VCaP (cell line): ENCODE data around the gene BOK.

ENCODE experiments used
- H3K27ac ChIP-seq: fragments of 450-650 bp; 2 replicates; pipeline ENCODE4 v1.5.1; 2017
- TF ChIP-seq, protein P1 (sequence below): fragments of 450-650 bp; conservative IDR thresholded peaks from 2 replicates; pipeline ENCODE4 v1.5.1; 2017; ENCODE audit warnings: mild to moderate bottlenecking, moderate library complexity

Gene BOK

DNA sequence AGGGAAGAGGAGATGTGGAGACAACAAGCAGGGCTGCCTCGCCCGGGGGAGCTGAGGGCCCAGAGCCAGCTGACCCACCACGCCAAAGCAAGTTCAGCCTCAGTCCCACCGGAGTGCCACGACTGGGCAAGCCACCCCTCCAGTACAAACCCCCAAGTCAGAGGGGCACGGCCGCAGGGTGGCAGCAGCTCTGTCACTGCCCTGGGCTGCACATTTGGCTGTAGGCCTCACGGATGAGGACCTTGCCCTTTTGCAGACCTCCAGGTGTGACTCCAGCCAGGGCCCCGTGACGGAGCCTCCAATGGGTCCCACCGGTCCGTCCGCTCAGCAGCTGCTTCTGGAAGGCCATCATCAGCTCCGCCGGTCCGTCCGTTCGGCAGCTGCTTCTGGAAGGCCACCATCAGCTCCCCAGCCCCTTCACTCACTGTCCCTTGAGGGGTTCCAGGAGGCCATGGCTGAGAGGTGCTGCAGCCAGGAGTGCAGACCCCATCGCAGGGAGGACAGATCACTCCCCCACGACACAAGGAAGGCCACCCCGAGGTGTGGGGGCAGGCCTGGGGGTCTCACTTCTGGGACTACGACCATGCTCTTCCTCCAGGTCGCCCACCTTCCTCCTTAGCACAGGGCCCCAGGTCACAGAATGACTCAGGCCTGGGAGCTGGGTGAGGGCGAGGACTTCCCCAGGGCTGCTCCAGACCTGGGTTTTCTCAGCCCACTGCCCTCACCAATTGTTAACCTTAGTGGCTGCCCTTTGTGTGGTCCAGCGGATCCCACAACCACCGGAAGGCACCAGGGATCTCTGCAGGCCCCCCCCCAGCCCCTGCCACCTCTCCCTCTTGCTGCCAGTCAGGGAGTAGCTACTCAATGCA lies 25.6 kb upstream of the BOK start:
- H3K27ac ChIP-seq, result no peak overlapping the region
- TF ChIP-seq, protein P1, sequence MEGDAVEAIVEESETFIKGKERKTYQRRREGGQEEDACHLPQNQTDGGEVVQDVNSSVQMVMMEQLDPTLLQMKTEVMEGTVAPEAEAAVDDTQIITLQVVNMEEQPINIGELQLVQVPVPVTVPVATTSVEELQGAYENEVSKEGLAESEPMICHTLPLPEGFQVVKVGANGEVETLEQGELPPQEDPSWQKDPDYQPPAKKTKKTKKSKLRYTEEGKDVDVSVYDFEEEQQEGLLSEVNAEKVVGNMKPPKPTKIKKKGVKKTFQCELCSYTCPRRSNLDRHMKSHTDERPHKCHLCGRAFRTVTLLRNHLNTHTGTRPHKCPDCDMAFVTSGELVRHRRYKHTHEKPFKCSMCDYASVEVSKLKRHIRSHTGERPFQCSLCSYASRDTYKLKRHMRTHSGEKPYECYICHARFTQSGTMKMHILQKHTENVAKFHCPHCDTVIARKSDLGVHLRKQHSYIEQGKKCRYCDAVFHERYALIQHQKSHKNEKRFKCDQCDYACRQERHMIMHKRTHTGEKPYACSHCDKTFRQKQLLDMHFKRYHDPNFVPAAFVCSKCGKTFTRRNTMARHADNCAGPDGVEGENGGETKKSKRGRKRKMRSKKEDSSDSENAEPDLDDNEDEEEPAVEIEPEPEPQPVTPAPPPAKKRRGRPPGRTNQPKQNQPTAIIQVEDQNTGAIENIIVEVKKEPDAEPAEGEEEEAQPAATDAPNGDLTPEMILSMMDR, result no peak

GRCh38 chr2:241534293-241534692 lies 24.3 kb upstream of the BOK start:
- TF ChIP-seq, protein P1, result no peak
- no peak overlapping the region for H3K27ac ChIP-seq

GRCh38 chr2:241534701-241535375 lies 23.7 kb upstream of the BOK start:
- TF ChIP-seq, protein P1, result no peak
- no peak overlapping the region for H3K27ac ChIP-seq

DNA sequence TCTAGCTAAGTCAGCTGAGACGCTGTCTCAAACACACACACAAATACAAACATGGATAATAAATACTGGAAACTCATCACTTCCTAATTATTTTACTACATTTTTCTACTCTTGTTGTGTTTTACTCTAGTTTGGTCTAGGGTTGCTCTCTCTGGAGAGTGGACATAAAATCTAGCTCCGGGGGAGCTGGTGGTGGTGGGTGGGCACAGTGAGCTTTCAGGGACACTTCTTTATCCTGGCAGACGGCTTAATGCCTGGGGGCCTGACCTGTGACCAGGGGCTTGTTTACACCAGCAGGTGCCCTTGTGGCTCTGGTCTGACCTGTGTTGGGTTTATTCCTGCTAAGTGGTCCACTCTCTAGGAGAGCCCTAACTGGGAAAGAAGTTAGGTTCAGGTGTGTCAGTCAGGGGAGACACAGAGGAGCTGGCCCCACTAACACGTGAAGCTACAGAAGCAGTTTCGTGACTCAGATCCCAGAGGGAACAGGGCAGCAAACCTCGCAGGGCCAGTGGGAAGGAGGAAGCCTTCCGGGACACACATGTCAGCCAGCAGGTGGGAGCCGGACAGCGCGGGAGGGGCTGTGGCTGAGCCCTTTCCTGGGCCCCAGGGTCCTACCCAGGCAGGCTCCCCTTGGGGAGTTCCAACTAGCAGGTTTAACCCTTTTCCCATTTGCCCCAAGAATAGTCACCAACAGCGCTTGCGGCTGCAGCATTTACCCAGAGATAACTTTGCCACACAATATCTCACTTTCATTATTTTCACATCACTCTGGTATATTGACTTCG lies 22.5 kb upstream of the BOK start:
- TF ChIP-seq, protein P1, result no peak
- no peak overlapping the region for H3K27ac ChIP-seq

DNA sequence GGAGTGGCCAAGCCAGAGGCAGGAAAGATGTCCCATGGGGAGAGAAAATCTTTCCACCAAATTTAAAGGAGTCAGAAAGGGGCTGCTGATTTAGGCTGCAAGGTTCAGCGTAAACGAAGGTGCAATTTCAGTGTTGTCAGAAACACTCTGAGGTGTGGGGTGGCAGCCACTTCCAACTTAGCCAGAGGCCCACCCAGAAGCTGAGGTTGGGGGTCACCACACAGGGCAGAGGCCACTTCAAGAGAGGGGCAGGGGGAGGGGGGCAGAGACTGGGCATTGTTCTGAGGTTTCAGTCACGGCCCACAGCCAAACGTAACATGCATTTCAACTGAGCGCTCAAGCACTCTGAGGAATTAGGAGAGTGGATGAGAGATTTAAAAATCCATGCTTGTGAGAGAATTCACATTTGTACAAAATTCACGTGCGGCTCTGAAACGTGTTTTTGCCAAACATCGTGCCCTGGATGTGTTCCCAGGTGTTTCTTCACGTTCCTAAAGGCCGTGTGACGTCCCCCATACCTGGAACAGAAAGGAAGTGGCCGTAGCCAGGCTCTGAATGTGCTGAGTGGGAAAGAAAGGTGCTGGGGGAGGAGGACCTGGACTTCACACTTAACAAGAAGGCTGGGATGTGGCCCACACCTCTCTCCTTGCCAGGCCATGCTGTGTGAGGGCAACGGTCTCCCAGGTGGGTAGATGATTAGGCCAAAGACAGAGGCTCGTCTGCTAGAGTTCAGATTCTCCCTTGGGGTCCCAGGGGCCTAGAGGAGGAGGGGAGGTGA lies 19.5 kb upstream of the BOK start:
- TF ChIP-seq, protein P1, result no peak
- H3K27ac ChIP-seq, result no peak overlapping the region

DNA sequence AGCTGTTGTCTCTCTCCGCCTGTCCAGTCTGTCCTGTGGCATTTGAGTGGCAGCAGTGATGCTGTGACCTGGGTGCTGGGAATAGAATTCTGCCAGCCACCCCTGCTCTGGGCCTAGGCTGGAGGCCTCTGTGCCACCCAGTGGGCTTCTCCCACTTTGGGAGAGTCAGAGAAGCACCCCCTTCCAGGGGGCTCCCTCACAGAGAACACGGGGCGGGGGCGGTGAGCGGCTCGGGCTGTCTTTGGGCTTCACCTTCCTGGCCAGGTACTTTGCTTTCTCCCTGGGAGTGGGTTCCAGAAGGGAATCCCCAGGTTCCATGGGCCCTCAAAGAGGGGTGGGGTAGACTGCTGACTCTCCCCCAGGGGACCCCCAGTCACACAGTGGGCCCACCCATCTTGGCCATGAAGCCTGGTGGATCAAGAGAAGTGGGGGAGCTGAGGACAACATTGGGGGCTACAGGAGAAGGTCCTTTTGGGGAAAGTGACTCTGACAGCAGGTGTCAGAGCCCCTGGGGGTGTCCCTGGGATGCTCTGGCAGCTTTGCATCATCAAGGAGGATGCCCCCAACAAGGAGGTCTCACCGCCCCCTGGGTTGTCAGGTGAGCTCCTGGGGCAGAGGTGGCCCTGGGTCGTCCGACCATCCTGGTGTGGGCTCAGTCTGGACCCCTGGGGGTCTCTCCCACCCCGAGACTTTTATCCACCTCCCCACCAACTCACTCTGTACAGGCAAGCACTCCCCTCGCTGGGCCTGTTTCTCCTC lies 18.8 kb upstream of the BOK start:
- H3K27ac ChIP-seq, result no peak overlapping the region
- TF ChIP-seq, protein P1, result no peak
